ENCODE data around the gene PDXP.

PDXP gene

GRCh38 chr22:37715760-37716159 lies 57.2 kb downstream of the PDXP start:
- no peaks in the 10 kb centered on the region for H3K9me3 ChIP-seq (ENCODE audit: severe bottlenecking)
- TF ChIP-seq, protein P1, sequence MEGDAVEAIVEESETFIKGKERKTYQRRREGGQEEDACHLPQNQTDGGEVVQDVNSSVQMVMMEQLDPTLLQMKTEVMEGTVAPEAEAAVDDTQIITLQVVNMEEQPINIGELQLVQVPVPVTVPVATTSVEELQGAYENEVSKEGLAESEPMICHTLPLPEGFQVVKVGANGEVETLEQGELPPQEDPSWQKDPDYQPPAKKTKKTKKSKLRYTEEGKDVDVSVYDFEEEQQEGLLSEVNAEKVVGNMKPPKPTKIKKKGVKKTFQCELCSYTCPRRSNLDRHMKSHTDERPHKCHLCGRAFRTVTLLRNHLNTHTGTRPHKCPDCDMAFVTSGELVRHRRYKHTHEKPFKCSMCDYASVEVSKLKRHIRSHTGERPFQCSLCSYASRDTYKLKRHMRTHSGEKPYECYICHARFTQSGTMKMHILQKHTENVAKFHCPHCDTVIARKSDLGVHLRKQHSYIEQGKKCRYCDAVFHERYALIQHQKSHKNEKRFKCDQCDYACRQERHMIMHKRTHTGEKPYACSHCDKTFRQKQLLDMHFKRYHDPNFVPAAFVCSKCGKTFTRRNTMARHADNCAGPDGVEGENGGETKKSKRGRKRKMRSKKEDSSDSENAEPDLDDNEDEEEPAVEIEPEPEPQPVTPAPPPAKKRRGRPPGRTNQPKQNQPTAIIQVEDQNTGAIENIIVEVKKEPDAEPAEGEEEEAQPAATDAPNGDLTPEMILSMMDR (IDR thresholded peaks at IDR 0.05; ENCODE audit: low read depth, low read length): no peak
- H3K27ac ChIP-seq: no peak overlapping the region
- no peak overlapping the region for H3K4me3 ChIP-seq (ENCODE audit: low read depth, low read length)
- H3K27me3 ChIP-seq (ENCODE audit: insufficient read depth, low read depth, severe bottlenecking): no peaks in the 10 kb centered on the region
- no peaks in the 10 kb centered on the region for H3K36me3 ChIP-seq
- DNase-seq: no peak
